ENCODE measurements around the gene COLEC11. TPM values are rescaled to one million over a fixed set of nuclear protein-coding genes. Genes with fewer than 3 reads are reported as not detected.

Gene COLEC11
- total and polyA plus RNA-seq, 9 of the 15 experiments (the other 6 are each of a cell fraction or from before 2014, with no cell fraction given), result 0.32 to 4.3 (median 1.8) TPM

- Histone ChIP-seq H3K9me1 (ENCODE audit: control insufficient read depth, insufficient read depth, low read length) (no peaks in the 10 kb centered on the region), H3K79me2 (ENCODE audit: control insufficient read depth, insufficient read depth, low read length) (no peaks in the 10 kb centered on the region), H4K20me1 (replicated peaks; ENCODE audit: control insufficient read depth, insufficient read depth, low read length) (no peaks in the 10 kb centered on the region), H3K9me3 (replicated peaks; ENCODE audit: control insufficient read depth, insufficient read depth, low read depth, low read length) (no peaks in the 10 kb centered on the region), H3K27ac (ENCODE audit: extremely low read depth, low read depth, low read length) (no peak overlapping the region), H3K4me1 (replicated peaks in 1 of 2; ENCODE audit: control insufficient read depth in 2 of 2, insufficient read depth in 2 of 2, low read length in 2 of 2) (no peaks in the 10 kb centered on the region), H3K9ac (ENCODE audit: insufficient read depth in 1 of 2, low read depth in 2 of 2, low read length in 2 of 2) (no peak overlapping the region), H3K36me3 (ENCODE audit: control insufficient read depth, insufficient read depth, low read length) (no peaks in the 10 kb centered on the region), H3K4me2 (ENCODE audit: insufficient read depth, low read length) (no peak overlapping the region), H2AFZ (ENCODE audit: low read depth, low read length) (no peak overlapping the region), H3K4me3 (no peak overlapping the region), H3K27me3 (ENCODE audit: control insufficient read depth in 2 of 2, insufficient read depth in 2 of 2, low read length in 2 of 2) (peaks cover 17 to 54% of the 10 kb centered on the region in 2 experiments; a peak in 4 of 5 replicates)
- 3% methylated on average over 2 of the region's 2 CpGs for WGBS (ENCODE audit: insufficient coverage, low coverage, missing lambda C conversion rate)
- BruUV-seq (replicated peaks), result no TSS peak
- in situ Hi-C loops (cut with MboI) (no loop called here), intact Hi-C loops (cut with micrococcal nuclease) (no loop called here)
- POLR2A ChIA-PET, result no interaction called here
- DNase-seq (ENCODE audit: extremely low read depth in 1 of 4, low spot score in 3 of 4), result no peak
- no peak for FAIRE-seq
- CTCF ChIA-PET (ENCODE audit: low intra/inter-chr PET ratio), result no interaction called here
- no peak for ATAC-seq
- no peak for TF ChIP-seq ZNF766 (CRISPR knock-in tag; conservative IDR thresholded peaks at IDR 0.05)
- TF ChIP-seq ZBTB26 (CRISPR knock-in tag; IDR thresholded peaks at IDR 0.05), result no peak
- TF ChIP-seq MEIS2 (IDR thresholded peaks at IDR 0.05; ENCODE audit: partially characterized antibody), result no peak
- no peak for TF ChIP-seq ZNF318 (IDR thresholded peaks at IDR 0.05; ENCODE audit: borderline replicate concordance in 1 of 2, low read depth in 1 of 2)
- no peak for TF ChIP-seq CAMTA2 (CRISPR knock-in tag; conservative IDR thresholded peaks at IDR 0.05)
- no peak for TF ChIP-seq CREM (IDR thresholded peaks at IDR 0.05; ENCODE audit: low read depth)
- no peak for TF ChIP-seq ZNF436 (CRISPR knock-in tag; IDR thresholded peaks at IDR 0.05)
- TF ChIP-seq NELFE (IDR thresholded peaks at IDR 0.05; ENCODE audit: insufficient read depth, insufficient read length), result no peak
- TF ChIP-seq FOXJ3 (CRISPR knock-in tag; IDR thresholded peaks at IDR 0.05), result no peak
- no peak for TF ChIP-seq PML (IDR thresholded peaks at IDR 0.05; ENCODE audit: low read length)
- TF ChIP-seq HNRNPK (IDR thresholded peaks at IDR 0.05; ENCODE audit: low read depth, low read length, poor library complexity, severe bottlenecking), result no peak
- no peak for TF ChIP-seq CBX8 (IDR thresholded peaks at IDR 0.05; ENCODE audit: borderline replicate concordance, extremely low read depth, low read depth, low read length, poor library complexity, severe bottlenecking)
- TF ChIP-seq ZBTB8A (IDR thresholded peaks at IDR 0.05; ENCODE audit: partially characterized antibody), result no peak
- TF ChIP-seq SMAD2 (IDR thresholded peaks at IDR 0.05; ENCODE audit: low read depth, low read length), result no peak
- no peak for TF ChIP-seq TBL1XR1 (IDR thresholded peaks at IDR 0.05; ENCODE audit: low read length in 2 of 2)
These were observed 84.3 kb downstream of the COLEC11 start for GRCh38 chr2:3679180-3679579.
